ENCODE measurements around the gene CDH20. TPM values are rescaled to one million over a fixed set of nuclear protein-coding genes. Genes with fewer than 3 reads are reported as not detected.

The CDH20 gene
- total and polyA plus RNA-seq, 2 donors (not counting 1 experiment from before 2014, with no cell fraction given) = 0.24 TPM; not detected in 1

GRCh38 chr18:61448316-61448715, 115.1 kb downstream of the CDH20 start:
- H3K9ac ChIP-seq (ENCODE audit: insufficient read depth, low read length) = no peak overlapping the region
- H3K4me1 ChIP-seq (ENCODE audit: control insufficient read depth, extremely low read depth, insufficient read depth, low read length) = no peaks in the 10 kb centered on the region
- no peak overlapping the region for H2AFZ ChIP-seq (ENCODE audit: low read length)
- H3K36me3 ChIP-seq (ENCODE audit: control insufficient read depth, insufficient read depth, low read length) = no peaks in the 10 kb centered on the region
- H3K27me3 ChIP-seq (ENCODE audit: control insufficient read depth, insufficient read depth, low read length) = no peaks in the 10 kb centered on the region
- no peak for DNase-seq (ENCODE audit: low read depth in 2 of 2)
- H4K20me1 ChIP-seq (ENCODE audit: control insufficient read depth, extremely low read depth, insufficient read depth, low read length) = no peaks in the 10 kb centered on the region
- TF ChIP-seq EZH2 (IDR thresholded peaks at IDR 0.05; ENCODE audit: low read length, missing control alignments) (no peak), CTCF (conservative IDR thresholded peaks at IDR 0.05 in 1 of 2, IDR thresholded peaks at IDR 0.05 in 1 of 2; ENCODE audit: low read depth in 1 of 2, low read length in 2 of 2) (no peak)
- no peak overlapping the region for H3K27ac ChIP-seq (ENCODE audit: insufficient read depth, low read length)
- H3K9me3 ChIP-seq (ENCODE audit: control insufficient read depth, insufficient read depth, low read depth, low read length) = no peaks in the 10 kb centered on the region
- H3K79me2 ChIP-seq (ENCODE audit: control insufficient read depth, insufficient read depth, low read length) = no peaks in the 10 kb centered on the region
- no peak overlapping the region for H3K4me2 ChIP-seq (ENCODE audit: extremely low read depth, insufficient read depth, low read length)
- H3K4me3 ChIP-seq (replicated peaks in 1 of 4; ENCODE audit: control extremely low read depth in 1 of 4, insufficient read depth in 1 of 4, low read depth in 3 of 4, low read length in 4 of 4) = no peak overlapping the region

GRCh38 chr18:61459896-61460648, 126.8 kb downstream of the CDH20 start:
- no peaks in the 10 kb centered on the region for H3K9me3 ChIP-seq (ENCODE audit: control insufficient read depth, insufficient read depth, low read depth, low read length)
- no peak overlapping the region for H3K4me2 ChIP-seq (ENCODE audit: extremely low read depth, insufficient read depth, low read length)
- H3K36me3 ChIP-seq (ENCODE audit: control insufficient read depth, insufficient read depth, low read length) = no peaks in the 10 kb centered on the region
- H3K79me2 ChIP-seq (ENCODE audit: control insufficient read depth, insufficient read depth, low read length) = no peaks in the 10 kb centered on the region
- DNase-seq (ENCODE audit: low read depth in 2 of 2) = no peak
- TF ChIP-seq EZH2 (IDR thresholded peaks at IDR 0.05; ENCODE audit: low read length, missing control alignments) (no peak), CTCF (conservative IDR thresholded peaks at IDR 0.05 in 1 of 2, IDR thresholded peaks at IDR 0.05 in 1 of 2; ENCODE audit: low read depth in 1 of 2, low read length in 2 of 2) (no peak)
- H3K9ac ChIP-seq (ENCODE audit: insufficient read depth, low read length) = no peak overlapping the region
- peaks cover 2% of the 10 kb centered on the region for H3K4me1 ChIP-seq (ENCODE audit: control insufficient read depth, extremely low read depth, insufficient read depth, low read length)
- no peaks in the 10 kb centered on the region for H3K27me3 ChIP-seq (ENCODE audit: control insufficient read depth, insufficient read depth, low read length)
- H2AFZ ChIP-seq (ENCODE audit: low read length) = no peak overlapping the region
- no peaks in the 10 kb centered on the region for H4K20me1 ChIP-seq (ENCODE audit: control insufficient read depth, extremely low read depth, insufficient read depth, low read length)
- H3K27ac ChIP-seq (ENCODE audit: insufficient read depth, low read length) = no peak overlapping the region
- no peak overlapping the region for H3K4me3 ChIP-seq (replicated peaks in 1 of 4; ENCODE audit: control extremely low read depth in 1 of 4, insufficient read depth in 1 of 4, low read depth in 3 of 4, low read length in 4 of 4)

- peaks cover 2% of the 10 kb centered on the region for H3K4me1 ChIP-seq (ENCODE audit: control insufficient read depth, extremely low read depth, insufficient read depth, low read length)
- no peak overlapping the region for H2AFZ ChIP-seq (ENCODE audit: low read length)
- TF ChIP-seq CTCF (conservative IDR thresholded peaks at IDR 0.05 in 1 of 2, IDR thresholded peaks at IDR 0.05 in 1 of 2; ENCODE audit: low read depth in 1 of 2, low read length in 2 of 2) = no peak
- no peak for TF ChIP-seq EZH2 (IDR thresholded peaks at IDR 0.05; ENCODE audit: low read length, missing control alignments)
- no peaks in the 10 kb centered on the region for H3K36me3 ChIP-seq (ENCODE audit: control insufficient read depth, insufficient read depth, low read length)
- H3K79me2 ChIP-seq (ENCODE audit: control insufficient read depth, insufficient read depth, low read length) = no peaks in the 10 kb centered on the region
- H3K4me2 ChIP-seq (ENCODE audit: extremely low read depth, insufficient read depth, low read length) = no peak overlapping the region
- H3K27ac ChIP-seq (ENCODE audit: insufficient read depth, low read length) = no peak overlapping the region
- H3K4me3 ChIP-seq (replicated peaks in 1 of 4; ENCODE audit: control extremely low read depth in 1 of 4, insufficient read depth in 1 of 4, low read depth in 3 of 4, low read length in 4 of 4) = no peak overlapping the region
- no peaks in the 10 kb centered on the region for H3K27me3 ChIP-seq (ENCODE audit: control insufficient read depth, insufficient read depth, low read length)
- no peak overlapping the region for H3K9ac ChIP-seq (ENCODE audit: insufficient read depth, low read length)
- peak; percentile 2 to 48 for DNase-seq (ENCODE audit: low read depth in 2 of 2)
- H3K9me3 ChIP-seq (ENCODE audit: control insufficient read depth, insufficient read depth, low read depth, low read length) = no peaks in the 10 kb centered on the region
- no peaks in the 10 kb centered on the region for H4K20me1 ChIP-seq (ENCODE audit: control insufficient read depth, extremely low read depth, insufficient read depth, low read length)
These were observed 131.4 kb downstream of the CDH20 start for GRCh38 chr18:61464551-61465142.

All from fibroblast of lung (primary cell).